ENCODE results near the gene ORC5.
"Not testable (repeated sequence)": the region's sequence is repeated elsewhere in the genome, so short reads cannot be mapped to it uniquely, and the experiment has no call there.

Gene ORC5

DNA sequence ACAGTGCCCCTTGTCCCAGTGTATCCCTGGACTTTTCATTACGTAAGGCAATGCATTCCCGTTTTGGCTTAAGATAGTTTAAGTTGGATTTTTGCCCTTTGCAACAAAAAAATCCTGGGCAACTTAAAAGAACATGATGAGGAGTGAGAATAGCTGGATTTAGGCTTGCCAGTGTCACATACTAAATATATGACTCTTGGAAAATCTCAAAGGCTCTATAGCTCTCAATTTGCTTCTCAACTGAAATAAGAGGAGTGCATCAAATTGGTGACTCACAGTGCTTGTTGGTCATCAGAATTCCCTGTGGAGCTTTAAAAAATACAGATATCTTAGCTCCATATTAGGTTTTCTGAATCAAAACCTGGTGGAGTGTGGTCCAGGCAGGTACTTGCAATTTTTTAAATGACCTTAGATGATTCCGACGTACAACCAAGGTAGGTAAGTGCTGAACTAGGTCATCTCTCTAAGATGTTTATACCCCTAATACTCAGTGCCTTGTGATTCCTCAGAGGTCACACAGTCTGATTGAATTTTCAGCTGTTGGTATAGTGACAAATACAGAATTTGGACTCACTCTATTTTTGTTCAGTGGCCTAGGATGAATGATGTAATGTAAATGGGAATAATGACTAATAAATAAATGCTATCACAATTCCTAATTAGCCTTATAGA, 33.9 kb upstream of the ORC5 start:
- Histone ChIP-seq H3K36me3 (no peaks in the 10 kb centered on the region), H3K27me3 (peaks cover 28% of the 10 kb centered on the region), H3K9me3 (no peaks in the 10 kb centered on the region), H3K4me3 (ENCODE audit: low read depth, low read length) (no peak overlapping the region), H3K4me1 (no peaks in the 10 kb centered on the region)
- TF ChIP-seq, protein P1, sequence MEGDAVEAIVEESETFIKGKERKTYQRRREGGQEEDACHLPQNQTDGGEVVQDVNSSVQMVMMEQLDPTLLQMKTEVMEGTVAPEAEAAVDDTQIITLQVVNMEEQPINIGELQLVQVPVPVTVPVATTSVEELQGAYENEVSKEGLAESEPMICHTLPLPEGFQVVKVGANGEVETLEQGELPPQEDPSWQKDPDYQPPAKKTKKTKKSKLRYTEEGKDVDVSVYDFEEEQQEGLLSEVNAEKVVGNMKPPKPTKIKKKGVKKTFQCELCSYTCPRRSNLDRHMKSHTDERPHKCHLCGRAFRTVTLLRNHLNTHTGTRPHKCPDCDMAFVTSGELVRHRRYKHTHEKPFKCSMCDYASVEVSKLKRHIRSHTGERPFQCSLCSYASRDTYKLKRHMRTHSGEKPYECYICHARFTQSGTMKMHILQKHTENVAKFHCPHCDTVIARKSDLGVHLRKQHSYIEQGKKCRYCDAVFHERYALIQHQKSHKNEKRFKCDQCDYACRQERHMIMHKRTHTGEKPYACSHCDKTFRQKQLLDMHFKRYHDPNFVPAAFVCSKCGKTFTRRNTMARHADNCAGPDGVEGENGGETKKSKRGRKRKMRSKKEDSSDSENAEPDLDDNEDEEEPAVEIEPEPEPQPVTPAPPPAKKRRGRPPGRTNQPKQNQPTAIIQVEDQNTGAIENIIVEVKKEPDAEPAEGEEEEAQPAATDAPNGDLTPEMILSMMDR (IDR thresholded peaks at IDR 0.05; ENCODE audit: low read depth, low read length) = no peak
- no peak for DNase-seq

- Histone ChIP-seq H3K4me1 (no peaks in the 10 kb centered on the region), H3K27me3 (peaks cover 28% of the 10 kb centered on the region), H3K36me3 (no peaks in the 10 kb centered on the region), H3K9me3 (no peaks in the 10 kb centered on the region), H3K4me3 (ENCODE audit: low read depth, low read length) (no peak overlapping the region)
- no peak for DNase-seq
- TF ChIP-seq, protein P1 (IDR thresholded peaks at IDR 0.05; ENCODE audit: low read depth, low read length) = no peak
Observed at GRCh38 chr7:104241135-104241534, 33.3 kb upstream of the ORC5 start.

DNA sequence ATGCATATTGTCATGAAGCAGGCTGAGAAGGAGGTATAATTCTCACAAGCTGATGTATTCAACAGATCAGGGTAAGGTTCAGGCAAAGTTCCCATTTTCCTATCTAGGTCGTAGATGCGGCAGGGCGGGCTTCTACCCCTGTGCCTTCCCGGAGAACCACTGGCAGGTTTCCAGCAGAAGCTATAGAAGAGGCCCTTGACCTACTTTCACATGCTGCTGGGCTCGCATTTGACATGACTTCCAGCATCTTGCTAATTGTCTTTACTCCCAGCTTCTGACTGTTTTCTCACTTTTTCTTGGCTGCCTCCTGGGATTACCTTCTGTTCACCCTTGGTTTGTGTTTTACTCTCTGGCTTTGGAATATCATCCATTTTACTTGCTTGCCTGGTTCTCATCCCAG, 32.6 kb upstream of the ORC5 start:
- TF ChIP-seq, protein P1 (IDR thresholded peaks at IDR 0.05; ENCODE audit: low read depth, low read length) = no peak
- peaks cover 28% of the 10 kb centered on the region for H3K27me3 ChIP-seq
- no peak overlapping the region for H3K4me3 ChIP-seq (ENCODE audit: low read depth, low read length)
- no peaks in the 10 kb centered on the region for H3K4me1 ChIP-seq
- no peak for DNase-seq
- no peaks in the 10 kb centered on the region for H3K9me3 ChIP-seq
- no peaks in the 10 kb centered on the region for H3K36me3 ChIP-seq

GRCh38 chr7:104234990-104235389, 27.2 kb upstream of the ORC5 start:
- H3K27me3 ChIP-seq = peaks cover 19% of the 10 kb centered on the region
- H3K4me1 ChIP-seq; H3K9me3 ChIP-seq; DNase-seq; H3K4me3 ChIP-seq (ENCODE audit: low read depth, low read length); H3K36me3 ChIP-seq: not testable (repeated sequence)

GRCh38 chr7:104231054-104232046, 23.5 kb upstream of the ORC5 start:
- Histone ChIP-seq H3K36me3 (no peaks in the 10 kb centered on the region), H3K9me3 (no peaks in the 10 kb centered on the region), H3K4me3 (ENCODE audit: low read depth, low read length) (no peak overlapping the region), H3K27me3 (peaks cover 15% of the 10 kb centered on the region; the same call in 1 of the 2 replicates), H3K4me1 (0 out of 2 replicates have a peak, but pooled peaks cover 4% of the 10 kb centered on the region)
- TF ChIP-seq, protein P1 (IDR thresholded peaks at IDR 0.05; ENCODE audit: low read depth, low read length) = peak; percentile 90
- peak; percentile 54 for DNase-seq

GRCh38 chr7:104230606-104231005, 22.8 kb upstream of the ORC5 start:
- Histone ChIP-seq H3K4me1 (0 out of 2 replicates have a peak, but pooled peaks cover 4% of the 10 kb centered on the region), H3K27me3 (peaks cover 15% of the 10 kb centered on the region; the same call in 1 of the 2 replicates), H3K36me3 (no peaks in the 10 kb centered on the region), H3K9me3 (no peaks in the 10 kb centered on the region), H3K4me3 (ENCODE audit: low read depth, low read length) (no peak overlapping the region)
- TF ChIP-seq, protein P1 (IDR thresholded peaks at IDR 0.05; ENCODE audit: low read depth, low read length) = no peak
- peak; percentile 23 for DNase-seq
